ENCODE data around the gene PCBP3. TPM values are rescaled to one million over a fixed set of nuclear protein-coding genes. Genes with fewer than 3 reads are reported as not detected.

The PCBP3 gene
- total and polyA plus RNA-seq, 10 of the 15 experiments (the other 5 are each of a cell fraction or from before 2014, with no cell fraction given), result 0.09 to 1.3 (median 0.46) TPM; not detected in 3

- TF ChIP-seq BRCA1 (IDR thresholded peaks at IDR 0.05; ENCODE audit: low read depth, low read length), result no peak
- no peak for TF ChIP-seq RBBP5 (conservative IDR thresholded peaks at IDR 0.05)
Measured at GRCh38 chr21:45763506-45763905, 120.0 kb downstream of the PCBP3 start (continued).

GRCh38 chr21:45764792-45765191 lies 121.3 kb downstream of the PCBP3 start:
- no peaks in the 10 kb centered on the region for H3K79me2 ChIP-seq (ENCODE audit: control insufficient read depth, insufficient read depth, low read length)
- 83% methylated on average over 7 of the region's 9 CpGs for WGBS (ENCODE audit: insufficient coverage, insufficient replicate concordance, low lambda C conversion rate, missing lambda C conversion rate)
- H3K27me3 ChIP-seq (replicated peaks in 1 of 2; ENCODE audit: control insufficient read depth in 2 of 2, insufficient read depth in 2 of 2, low read length in 1 of 2), result no peaks in the 10 kb centered on the region
- ChIA-PET SMC1A (ENCODE audit: uncharacterized antibody, unreplicated experiment) (no interaction called here), RAD21 (ENCODE audit: unreplicated experiment) (interaction anchor here (1.6 kb wide), 1 partner anchor 209 kb away, joined by 5 read pairs; no protein-coding TSS in a partner anchor), POLR2A (no interaction called here), CTCF (no interaction called here)
- H3K4me3 ChIP-seq, result no peak overlapping the region
- H3K9me3 ChIP-seq (replicated peaks; ENCODE audit: control insufficient read depth, insufficient read depth, low read length), result no peaks in the 10 kb centered on the region
- DNase-seq (ENCODE audit: low read depth, low spot score) (no peak), FAIRE-seq (no peak), ATAC-seq (no peak)
- H3K9ac ChIP-seq (ENCODE audit: control insufficient read depth, insufficient read depth, low read length), result no peak overlapping the region
- H2AFZ ChIP-seq (ENCODE audit: control insufficient read depth, low read depth, low read length), result no peak overlapping the region
- H3K4me2 ChIP-seq (ENCODE audit: control insufficient read depth, insufficient read depth), result no peak overlapping the region
- no TSS peak for BruUV-seq (replicated peaks)
- no peak for TF ChIP-seq BMI1 (IDR thresholded peaks at IDR 0.05; ENCODE audit: borderline replicate concordance)
- TF ChIP-seq RCOR1 (conservative IDR thresholded peaks at IDR 0.05; ENCODE audit: low read depth, low read length), result no peak
- TF ChIP-seq RAD21 (IDR thresholded peaks at IDR 0.05; ENCODE audit: insufficient read depth, low read depth, low read length), result no peak
- no peak for TF ChIP-seq BACH1 (IDR thresholded peaks at IDR 0.05; ENCODE audit: borderline replicate concordance)
- no peak for TF ChIP-seq TAF1 (IDR thresholded peaks at IDR 0.05; ENCODE audit: borderline replicate concordance, low read depth, low read length)
- no peak for TF ChIP-seq NKRF (conservative IDR thresholded peaks at IDR 0.05)
- no peak for TF ChIP-seq WRNIP1 (IDR thresholded peaks at IDR 0.05; ENCODE audit: borderline replicate concordance, low read depth, low read length)
- TF ChIP-seq MTA3 (IDR thresholded peaks at IDR 0.05; ENCODE audit: borderline replicate concordance, low read length), result no peak
- no peak for TF ChIP-seq ZBED1 (IDR thresholded peaks at IDR 0.05; ENCODE audit: borderline replicate concordance)
- H3K36me3 ChIP-seq (ENCODE audit: control insufficient read depth in 2 of 2, insufficient read depth in 2 of 2, low read length in 1 of 2), result no peaks in the 10 kb centered on the region
- H3K27ac ChIP-seq (ENCODE audit: control insufficient read depth, insufficient read depth), result no peak overlapping the region
- no peaks in the 10 kb centered on the region for H3K4me1 ChIP-seq (ENCODE audit: control insufficient read depth, insufficient read depth, low read length)
- no peaks in the 10 kb centered on the region for H4K20me1 ChIP-seq (ENCODE audit: control insufficient read depth, insufficient read depth)
- in situ Hi-C loops (cut with MboI) (no loop called here), intact Hi-C loops (cut with micrococcal nuclease; ENCODE audit: unreplicated experiment) (no loop called here)

Data from GM12878 (cell line).